Measurements from ENCODE around the gene FOXE3. TPM values are rescaled to one million over a fixed set of nuclear protein-coding genes. Genes with fewer than 3 reads are reported as not detected.

The FOXE3 gene
- total RNA-seq, 4 donors from 2014 or later, result not detected

- no peak for TF ChIP-seq CTCF (IDR thresholded peaks at IDR 0.05)
- TF ChIP-seq POLR2A (IDR thresholded peaks at IDR 0.05), result no peak
- intact Hi-C loops (cut with DNase I; ENCODE audit: low total_unique reads), result no loop called here
- 28 to 30% methylated on average over 10 of the region's 10 CpGs for WGBS, 2 donors
- peak in 1 of 2 donors; percentile 42 for DNase-seq (ENCODE audit: low spot score in 2 of 2)
- no peak overlapping the region for H3K4me3 ChIP-seq (ENCODE audit: low read depth, poor library complexity, severe bottlenecking)
Measured at GRCh38 chr1:47388030-47388890, 27.8 kb upstream of the FOXE3 start.

- no peak overlapping the region for H3K4me3 ChIP-seq (ENCODE audit: low read depth, poor library complexity, severe bottlenecking)
- TF ChIP-seq CTCF (IDR thresholded peaks at IDR 0.05) (no peak), POLR2A (IDR thresholded peaks at IDR 0.05) (no peak)
- DNase-seq (ENCODE audit: low spot score in 2 of 2), result peak; percentile 51 to 87
- intact Hi-C loops (cut with DNase I; ENCODE audit: low total_unique reads), result no loop called here
- 13 to 17% methylated on average over 3 of the region's 3 CpGs for WGBS, 2 donors
Measured at GRCh38 chr1:47388891-47389238, 27.2 kb upstream of the FOXE3 start.

GRCh38 chr1:47389731-47390130 is 26.4 kb upstream of the FOXE3 start:
- H3K4me3 ChIP-seq (ENCODE audit: low read depth, poor library complexity, severe bottlenecking), result no peak overlapping the region
- peak in 1 of 2 donors; percentile 17 for DNase-seq (ENCODE audit: low spot score in 2 of 2)
- TF ChIP-seq POLR2A (IDR thresholded peaks at IDR 0.05), result no peak
- no peak for TF ChIP-seq CTCF (IDR thresholded peaks at IDR 0.05)
- intact Hi-C loops (cut with DNase I; ENCODE audit: low total_unique reads), result no loop called here
- WGBS, 2 donors, result 59 to 60% methylated on average over 2 of the region's 2 CpGs

- WGBS, 2 donors, result 93 to 96% methylated on average over 2 of the region's 2 CpGs
- intact Hi-C loops (cut with DNase I; ENCODE audit: low total_unique reads), result no loop called here
- TF ChIP-seq POLR2A (IDR thresholded peaks at IDR 0.05) (no peak), CTCF (IDR thresholded peaks at IDR 0.05) (no peak)
- DNase-seq (ENCODE audit: low spot score in 2 of 2), result no peak
- no peak overlapping the region for H3K4me3 ChIP-seq (ENCODE audit: low read depth, poor library complexity, severe bottlenecking)
Measured at GRCh38 chr1:47390843-47391242, 25.2 kb upstream of the FOXE3 start.

GRCh38 chr1:47393141-47393540 is 22.9 kb upstream of the FOXE3 start:
- TF ChIP-seq CTCF (IDR thresholded peaks at IDR 0.05), result no peak
- TF ChIP-seq POLR2A (IDR thresholded peaks at IDR 0.05), result no peak
- H3K4me3 ChIP-seq (ENCODE audit: low read depth, poor library complexity, severe bottlenecking), result no peak overlapping the region
- intact Hi-C loops (cut with DNase I; ENCODE audit: low total_unique reads), result no loop called here
- DNase-seq (ENCODE audit: low spot score in 2 of 2), result peak in 1 of 2 donors; percentile 18
- WGBS, 2 donors, result 45 to 47% methylated on average over 5 of the region's 5 CpGs
